WERI-Rb-1 (cell line): ENCODE data around the gene CST11.

Experiments used
- DNase-seq: peaks from one replicate; pipeline ENCODE4 v3.0.0-alpha.2; 2020
- H3K27ac ChIP-seq: fragments of 250-450 bp; sonication (Bioruptor Pico); 2 replicates; pipeline ENCODE4 v1.5.1; 2020; ENCODE audit warnings: mild to moderate bottlenecking, moderate library complexity
- H3K27me3 ChIP-seq: fragments of 250-450 bp; sonication (Bioruptor Pico); 2 replicates; pipeline ENCODE4 v1.5.1; 2021; ENCODE audit warnings: mild to moderate bottlenecking, low read depth, moderate library complexity; ENCODE audit not compliant: insufficient read depth, severe bottlenecking
- H3K36me3 ChIP-seq: fragments of 250-450 bp; sonication (Bioruptor Pico); 2 replicates; pipeline ENCODE4 v1.5.1; 2020; ENCODE audit warnings: mild to moderate bottlenecking, moderate library complexity
- H3K4me3 ChIP-seq: 2 replicates; pipeline ENCODE4 v1.5.1; 2011; ENCODE audit warnings: low read depth, mild to moderate bottlenecking, control low read depth, low read length
- H3K9me3 ChIP-seq: fragments of 250-450 bp; sonication (Bioruptor Pico); 2 replicates; pipeline ENCODE4 v1.5.1; 2021; ENCODE audit warnings: mild to moderate bottlenecking, moderate library complexity; ENCODE audit not compliant: severe bottlenecking
- CTCF ChIP-seq: IDR thresholded peaks from 2 replicates; pipeline ENCODE4 v1.5.1; 2011; ENCODE audit warnings: low read depth, mild to moderate bottlenecking, control low read depth, inconsistent platforms, low read length

Gene CST11

GRCh38 chr20:23409800-23410199, 42.9 kb downstream of the CST11 start:
- peaks cover 9% of the 10 kb centered on the region for H3K36me3 ChIP-seq
- no peak for TF ChIP-seq CTCF
- no peak overlapping the region for H3K4me3 ChIP-seq
- no peak overlapping the region for H3K27ac ChIP-seq
- no peak for DNase-seq
- H3K27me3 ChIP-seq, result no peaks in the 10 kb centered on the region
- H3K9me3 ChIP-seq, result no peaks in the 10 kb centered on the region

GRCh38 chr20:23408957-23409356, 43.7 kb downstream of the CST11 start:
- DNase-seq, result no peak
- Histone ChIP-seq H3K36me3 (peaks cover 6% of the 10 kb centered on the region), H3K9me3 (no peaks in the 10 kb centered on the region), H3K27ac (no peak overlapping the region), H3K27me3 (no peaks in the 10 kb centered on the region), H3K4me3 (no peak overlapping the region)
- TF ChIP-seq CTCF, result no peak

GRCh38 chr20:23407781-23408464, 44.8 kb downstream of the CST11 start:
- TF ChIP-seq CTCF, result no peak
- Histone ChIP-seq H3K27ac (no peak overlapping the region), H3K27me3 (no peaks in the 10 kb centered on the region), H3K9me3 (no peaks in the 10 kb centered on the region), H3K4me3 (no peak overlapping the region), H3K36me3 (peaks cover 6% of the 10 kb centered on the region)
- no peak for DNase-seq

GRCh38 chr20:23406880-23407279, 45.8 kb downstream of the CST11 start:
- no peaks in the 10 kb centered on the region for H3K27me3 ChIP-seq
- no peak for TF ChIP-seq CTCF

GRCh38 chr20:23404196-23404595, 48.5 kb downstream of the CST11 start:
- no peak for TF ChIP-seq CTCF
- DNase-seq, result no peak
- H3K27ac ChIP-seq, result no peak overlapping the region; the same call in 1 of the 2 replicates
- no peaks in the 10 kb centered on the region for H3K9me3 ChIP-seq
- no peaks in the 10 kb centered on the region for H3K27me3 ChIP-seq
- H3K36me3 ChIP-seq, result peaks cover 35% of the 10 kb centered on the region
- H3K4me3 ChIP-seq, result no peak overlapping the region

More at GRCh38 chr20:23406880-23407279, 45.8 kb downstream of the CST11 start:
- peaks cover 11% of the 10 kb centered on the region for H3K36me3 ChIP-seq
- H3K4me3 ChIP-seq, result no peak overlapping the region
- no peak for DNase-seq
- no peaks in the 10 kb centered on the region for H3K9me3 ChIP-seq
- H3K27ac ChIP-seq, result no peak overlapping the region

GRCh38 chr20:23403751-23404150, 48.9 kb downstream of the CST11 start:
- no peak overlapping the region; the same call in 1 of the 2 replicates for H3K27ac ChIP-seq
- no peaks in the 10 kb centered on the region for H3K9me3 ChIP-seq
- no peak overlapping the region for H3K4me3 ChIP-seq
- DNase-seq, result no peak
- no peaks in the 10 kb centered on the region for H3K27me3 ChIP-seq
- H3K36me3 ChIP-seq, result peaks cover 36% of the 10 kb centered on the region
- TF ChIP-seq CTCF, result no peak
